GM12878 (cell line): ENCODE results near the gene VGLL3. TPM values are rescaled to one million over a fixed set of nuclear protein-coding genes. Genes with fewer than 3 reads are reported as not detected.

Experiments used
- ATAC-seq: fragments of 200-7000 bp; cut with Tn5 transposase; 3 replicates; pipeline ENCODE4 v1.9.1; 2020; ENCODE audit warnings: mild to moderate bottlenecking, moderate library complexity
- BruUV-seq: library from RNA; stranded (reverse); fragments of 400-500 nt; replicated peaks from 2 replicates; lab custom pipeline; 2021; lab: Mats Ljungman, UMichigan
- CTCF ChIA-PET: fragments of 300-600 bp; sonication (Branson Sonifier 250); formaldehyde crosslinking; extraction: SDS; loops from one replicate; lab custom pipeline; 2021; ENCODE audit warnings: inconsistent platforms; lab: Yijun Ruan, JAX
- POLR2A ChIA-PET: fragments of 350-600 bp; formaldehyde crosslinking; extraction: SDS; loops from one replicate; lab custom pipeline; 2021; ENCODE audit warnings: inconsistent platforms; lab: Charles Lee
- RAD21 ChIA-PET: fragments of 300-600 bp; sonication (Branson Sonifier 250); formaldehyde crosslinking; loops from one replicate; lab custom pipeline; 2023; ENCODE audit warnings: antibody characterized with exemption; ENCODE audit not compliant: unreplicated experiment; lab: Charles Lee
- SMC1A ChIA-PET: fragments of 300-600 bp; sonication (Branson Sonifier 250); formaldehyde crosslinking; loops from one replicate; lab custom pipeline; 2023; ENCODE audit not compliant: unreplicated experiment, uncharacterized antibody; lab: Charles Lee
- DNase-seq: peaks from one replicate; pipeline ENCODE4 v3.0.0-alpha.2; 2011; ENCODE audit warnings: low read depth, low spot score
- FAIRE-seq: peaks from 3 replicates; lab custom pipeline; 2011; peaks lifted over from hg19 to GRCh38; lab: Jason Lieb, UNC
- H2AFZ ChIP-seq: 2 replicates; pipeline ENCODE4 v1.6.0; 2011; ENCODE audit warnings: low read depth, low read length, control low read depth; ENCODE audit not compliant: control insufficient read depth
- H3K27ac ChIP-seq: 2 replicates; pipeline ENCODE4 v1.5.1; 2011; ENCODE audit warnings: control low read depth; ENCODE audit not compliant: control insufficient read depth, insufficient read depth
- H3K27me3 ChIP-seq, 2 experiments: replicated peaks in 1 of 2; 2 replicates each; pipeline versions ENCODE4 v1.6.0 to v1.6.1; 2011; ENCODE audit warnings: low read length in 1 of 2; ENCODE audit not compliant: control insufficient read depth in 2 of 2, insufficient read depth in 2 of 2
- H3K36me3 ChIP-seq, 2 experiments: 2 replicates each; pipeline ENCODE4 v1.5.1; 2011; ENCODE audit warnings: low read length in 1 of 2; ENCODE audit not compliant: control insufficient read depth in 2 of 2, insufficient read depth in 2 of 2
- H3K4me1 ChIP-seq: 2 replicates; pipeline ENCODE4 v1.6.1; 2011; ENCODE audit warnings: mild to moderate bottlenecking, low read length, moderate library complexity, mixed read lengths; ENCODE audit not compliant: control insufficient read depth, insufficient read depth
- H3K4me2 ChIP-seq: 2 replicates; pipeline ENCODE4 v1.6.0; 2011; ENCODE audit warnings: control low read depth; ENCODE audit not compliant: control insufficient read depth, insufficient read depth
- H3K4me3 ChIP-seq: fragments of 200-600 bp; sonication (generic); 2 replicates; pipeline ENCODE4 v1.5.1; 2016
- H3K79me2 ChIP-seq: 2 replicates; pipeline ENCODE4 v1.6.0; 2011; ENCODE audit warnings: low read length; ENCODE audit not compliant: control insufficient read depth, insufficient read depth
- H3K9ac ChIP-seq: 2 replicates; pipeline ENCODE4 v1.8.0; 2011; ENCODE audit warnings: low read length, control low read depth, mixed read lengths; ENCODE audit not compliant: control insufficient read depth, insufficient read depth
- H3K9me3 ChIP-seq: replicated peaks from 3 replicates; pipeline ENCODE4 v1.5.1; 2011; ENCODE audit warnings: mild to moderate bottlenecking, low read length; ENCODE audit not compliant: control insufficient read depth, insufficient read depth
- H4K20me1 ChIP-seq: 2 replicates; pipeline ENCODE4 v1.6.0; 2011; ENCODE audit not compliant: control insufficient read depth, insufficient read depth
- ASH2L ChIP-seq: fragments of 300-600, 200-600 bp; sonication (generic); IDR thresholded peaks from 2 replicates; pipeline ENCODE4 v1.6.1; 2017; ENCODE audit warnings: low read depth, mild to moderate bottlenecking, borderline replicate concordance
- BCLAF1 ChIP-seq: fragments of 450-650 bp; IDR thresholded peaks from 2 replicates; pipeline ENCODE4 v1.6.1; 2017; ENCODE audit warnings: antibody characterized with exemption, mild to moderate bottlenecking, moderate library complexity
- CHD1 ChIP-seq: IDR thresholded peaks from 2 replicates; pipeline ENCODE4 v1.6.1; 2012; ENCODE audit warnings: low read depth, low read length, improper control_type of control experiment
- MYC ChIP-seq: IDR thresholded peaks from 2 replicates; pipeline ENCODE4 v1.6.1; 2011; ENCODE audit warnings: mild to moderate bottlenecking, low read length, moderate library complexity, inconsistent platforms; ENCODE audit not compliant: insufficient read depth, insufficient replicate concordance, insufficient read length, severe bottlenecking
- NFYB ChIP-seq: IDR thresholded peaks from 2 replicates; pipeline ENCODE4 v1.6.1; 2011; ENCODE audit warnings: low read depth, mild to moderate bottlenecking, low read length, improper control_type of control experiment, moderate library complexity; ENCODE audit not compliant: insufficient read depth
- PAX8 ChIP-seq: fragments of 450-650 bp; IDR thresholded peaks from 2 replicates; pipeline ENCODE4 v1.6.1; 2017; ENCODE audit warnings: mild to moderate bottlenecking, moderate library complexity
- PBX3 ChIP-seq: IDR thresholded peaks from 2 replicates; pipeline ENCODE4 v1.6.1; 2011; ENCODE audit warnings: mild to moderate bottlenecking, low read depth, low read length, moderate library complexity; ENCODE audit not compliant: insufficient replicate concordance
- POLR2AphosphoS5 ChIP-seq: IDR thresholded peaks from 2 replicates; pipeline ENCODE4 v1.6.1; 2011; ENCODE audit warnings: mild to moderate bottlenecking, low read length, inconsistent platforms
- POU2F2 ChIP-seq: IDR thresholded peaks from 3 replicates; pipeline ENCODE4 v1.6.1; 2011; ENCODE audit warnings: low read depth, mild to moderate bottlenecking, low read length, borderline replicate concordance
- RUNX3 ChIP-seq: IDR thresholded peaks from 2 replicates; pipeline ENCODE4 v1.6.1; 2012; ENCODE audit warnings: low read length, inconsistent platforms
- SKIL ChIP-seq: fragments of 450-650 bp; IDR thresholded peaks from 2 replicates; pipeline ENCODE4 v1.6.1; 2017; ENCODE audit warnings: mild to moderate bottlenecking, low read depth, inconsistent platforms; ENCODE audit not compliant: poor library complexity, severe bottlenecking
- TCF12 ChIP-seq: IDR thresholded peaks from 2 replicates; pipeline ENCODE4 v1.6.1; 2011; ENCODE audit warnings: low read depth, mild to moderate bottlenecking, low read length
- YY1 ChIP-seq: IDR thresholded peaks from 2 replicates; pipeline ENCODE4 v1.6.1; 2011; ENCODE audit warnings: low read depth, mild to moderate bottlenecking, low read length
- ZNF384 ChIP-seq: IDR thresholded peaks from 2 replicates; pipeline ENCODE4 v1.6.1; 2012; ENCODE audit warnings: low read depth, mild to moderate bottlenecking, low read length, improper control_type of control experiment, borderline replicate concordance
- ZNF622 ChIP-seq: fragments of 450-650 bp; IDR thresholded peaks from 2 replicates; pipeline ENCODE4 v1.6.1; 2017; ENCODE audit warnings: mild to moderate bottlenecking, inconsistent platforms
- WGBS: methylation state at CpG from one replicate; pipeline ENCODE4 v1.1.6; 2016; ENCODE audit warnings: low lambda C conversion rate; ENCODE audit not compliant: insufficient replicate concordance, insufficient coverage; ENCODE audit errors: missing lambda C conversion rate; 5-methylcytosine and 5-hydroxymethylcytosine counted together
- in situ Hi-C: fragments of 300-500 bp; cut with MboI; formaldehyde crosslinking; loops from 9 replicates; pipeline ENCODE4 v1.14.3; 2018; ENCODE audit warnings: mixed read lengths
- intact Hi-C: fragments of 100-400 bp; cut with micrococcal nuclease; formaldehyde crosslinking; loops from one replicate; pipeline ENCODE4 v1.14.2; 2022; ENCODE audit not compliant: unreplicated experiment
- polyA plus RNA-seq, 11 experiments: library from polyadenylated mRNA; depleted of rRNA in 4 of 11; unstranded in 6 of 11; stranded (reverse) in 5 of 11; fragments of >200 nt; fragmentation: Nextera tagmentation in 4 of 11; fragmentation: Illumina TruSeq in 1 of 11; extraction: Ambion mirVana in 4 of 11; extraction: Trizol in 1 of 11; gene quantifications; 1 replicate in 1 of 11; 2 replicates in 10 of 11; pipeline versions ENCODE4 v1.2.1 to v1.2.3, GENCODE V29; 2011 to 2016; ENCODE audit warnings: inconsistent platforms in 2 of 11, missing spikeins in 2 of 11, low read depth in 1 of 11
- total RNA-seq, 4 experiments: library from RNA; depleted of rRNA in 3 of 4; stranded (reverse); fragments of >200 nt in 3 of 4; fragmentation: Illumina TruSeq in 1 of 4; extraction: Trizol in 1 of 4; gene quantifications; 2 replicates each; pipeline versions ENCODE4 v1.2.1 to v1.2.3, GENCODE V29; 2013 to 2021

The VGLL3 gene
- total and polyA plus RNA-seq, 10 of the 15 experiments (the other 5 are each of a cell fraction or from before 2014, with no cell fraction given), result 0.05 TPM; not detected in 9

GRCh38 chr3:86963611-86964010 is 27.3 kb downstream of the VGLL3 start (continued):
- TF ChIP-seq SKIL (no peak), ZNF384 (no peak), PAX8 (no peak), PBX3 (no peak), POLR2AphosphoS5 (no peak), NFYB (no peak)
- TF ChIP-seq, all 136 proteins: peak for 0

GRCh38 chr3:86961297-86961696 is 29.7 kb downstream of the VGLL3 start:
- WGBS, result 21% methylated on average over 3 of the region's 3 CpGs
- in situ Hi-C loops, result loop anchor here (25.0 kb wide), 1 partner anchor 201 kb away; no protein-coding TSS in a partner anchor
- no peak overlapping the region for H3K27ac ChIP-seq
- ATAC-seq, result no peak
- POLR2A ChIA-PET, result no interaction called here
- CTCF ChIA-PET, result no interaction called here
- H3K9ac ChIP-seq, result no peak overlapping the region
- no peaks in the 10 kb centered on the region for H3K27me3 ChIP-seq
- no peaks in the 10 kb centered on the region for H3K9me3 ChIP-seq
- no peaks in the 10 kb centered on the region for H3K4me1 ChIP-seq
- RAD21 ChIA-PET, result no interaction called here
- TF ChIP-seq TCF12 (no peak), YY1 (no peak), BCLAF1 (no peak), ASH2L (no peak), MYC (no peak), POU2F2 (no peak), RUNX3 (no peak), CHD1 (no peak), ZNF622 (no peak)
- no peak overlapping the region for H3K4me3 ChIP-seq
- H3K79me2 ChIP-seq, result no peaks in the 10 kb centered on the region
- no peak for DNase-seq
- H3K4me2 ChIP-seq, result no peak overlapping the region
- H2AFZ ChIP-seq, result no peak overlapping the region
- BruUV-seq, result no TSS peak
- SMC1A ChIA-PET, result no interaction called here
- intact Hi-C loops, result no loop called here
- no peaks in the 10 kb centered on the region for H3K36me3 ChIP-seq
- no peak for FAIRE-seq
- no peaks in the 10 kb centered on the region for H4K20me1 ChIP-seq
